M059J (cell line): ENCODE data around the gene WHAMM. TPM values are rescaled to one million over a fixed set of nuclear protein-coding genes. Genes with fewer than 3 reads are reported as not detected.
"Not testable (repeated sequence)": the region's sequence is repeated elsewhere in the genome, so short reads cannot be mapped to it uniquely, and the experiment has no call there.

Experiments
- DNase-seq: peaks from one replicate; pipeline ENCODE4 v3.0.0-alpha.2; 2012; ENCODE audit warnings: low read depth
- total RNA-seq: library from RNA; depleted of rRNA; stranded (reverse); fragments of >200 nt; shearing (Covaris generic); gene quantifications from 2 replicates; pipeline ENCODE4 v1.2.3, GENCODE V29; 2014; rRNA removed

WHAMM gene
- total RNA-seq: 4.2 and 6.3 TPM in 2 replicates

- peak; percentile 99 for DNase-seq
These were observed at the start of gene WHAMM for GRCh38 chr15:82809308-82810060. Gene WHAMM, plus strand, starts transcription at chr15:82809628. Its CDS starts 99 bp downstream, at chr15:82809727.

GRCh38 chr15:82763361-82764116, 45.9 kb upstream of the WHAMM start:
- no peak for DNase-seq

GRCh38 chr15:82764117-82764490, 45.3 kb upstream of the WHAMM start:
- no peak for DNase-seq

GRCh38 chr15:82764740-82765139, 44.7 kb upstream of the WHAMM start:
- no peak for DNase-seq

GRCh38 chr15:82766201-82766600, 43.2 kb upstream of the WHAMM start:
- DNase-seq: not testable (repeated sequence)

GRCh38 chr15:82767163-82767829, 42.1 kb upstream of the WHAMM start:
- DNase-seq: no peak

- DNase-seq: peak; percentile 72
These were observed 40.9 kb upstream of the WHAMM start for GRCh38 chr15:82768414-82769054.

GRCh38 chr15:82771789-82772607, 37.4 kb upstream of the WHAMM start:
- no peak for DNase-seq

- no peak for DNase-seq
These were observed 34.9 kb upstream of the WHAMM start for GRCh38 chr15:82774496-82774895.

- no peak for DNase-seq
These were observed 30.7 kb upstream of the WHAMM start for GRCh38 chr15:82778755-82779154.

GRCh38 chr15:82781349-82781748, 28.1 kb upstream of the WHAMM start:
- no peak for DNase-seq

- DNase-seq: no peak
These were observed 20.9 kb upstream of the WHAMM start for GRCh38 chr15:82788496-82788895.

GRCh38 chr15:82789491-82789890, 19.9 kb upstream of the WHAMM start:
- peak; percentile 11 for DNase-seq

GRCh38 chr15:82790321-82790720, 19.1 kb upstream of the WHAMM start:
- DNase-seq: no peak

- peak; percentile 14 for DNase-seq
These were observed 17.4 kb upstream of the WHAMM start for GRCh38 chr15:82792068-82792467.

GRCh38 chr15:82793737-82794136, 15.7 kb upstream of the WHAMM start:
- DNase-seq: no peak

GRCh38 chr15:82798104-82798503, 11.3 kb upstream of the WHAMM start:
- DNase-seq: no peak

- no peak for DNase-seq
These were observed 10.8 kb upstream of the WHAMM start for GRCh38 chr15:82798531-82799166.

GRCh38 chr15:82799183-82799841, 10.1 kb upstream of the WHAMM start:
- no peak for DNase-seq

GRCh38 chr15:82802497-82802896, 6.9 kb upstream of the WHAMM start:
- DNase-seq: no peak
